GM12878 (cell line): ENCODE data around the gene PRDM2. TPM values are rescaled to one million over a fixed set of nuclear protein-coding genes. Genes with fewer than 3 reads are reported as not detected.

Experiments used
- ATAC-seq: fragments of 200-7000 bp; cut with Tn5 transposase; 3 replicates; pipeline ENCODE4 v1.9.1; 2020; ENCODE audit warnings: mild to moderate bottlenecking, moderate library complexity
- BruUV-seq: library from RNA; stranded (reverse); fragments of 400-500 nt; replicated peaks from 2 replicates; lab custom pipeline; 2021; lab: Mats Ljungman, UMichigan
- CTCF ChIA-PET: fragments of 300-600 bp; sonication (Branson Sonifier 250); formaldehyde crosslinking; extraction: SDS; loops from one replicate; lab custom pipeline; 2021; ENCODE audit warnings: inconsistent platforms; lab: Yijun Ruan, JAX
- POLR2A ChIA-PET: fragments of 350-600 bp; formaldehyde crosslinking; extraction: SDS; loops from one replicate; lab custom pipeline; 2021; ENCODE audit warnings: inconsistent platforms; lab: Charles Lee
- RAD21 ChIA-PET: fragments of 300-600 bp; sonication (Branson Sonifier 250); formaldehyde crosslinking; loops from one replicate; lab custom pipeline; 2023; ENCODE audit warnings: antibody characterized with exemption; ENCODE audit not compliant: unreplicated experiment; lab: Charles Lee
- SMC1A ChIA-PET: fragments of 300-600 bp; sonication (Branson Sonifier 250); formaldehyde crosslinking; loops from one replicate; lab custom pipeline; 2023; ENCODE audit not compliant: unreplicated experiment, uncharacterized antibody; lab: Charles Lee
- DNase-seq: peaks from one replicate; pipeline ENCODE4 v3.0.0-alpha.2; 2011; ENCODE audit warnings: low read depth, low spot score
- FAIRE-seq: peaks from 3 replicates; lab custom pipeline; 2011; peaks lifted over from hg19 to GRCh38; lab: Jason Lieb, UNC
- H2AFZ ChIP-seq: 2 replicates; pipeline ENCODE4 v1.6.0; 2011; ENCODE audit warnings: low read depth, low read length, control low read depth; ENCODE audit not compliant: control insufficient read depth
- H3K27ac ChIP-seq: 2 replicates; pipeline ENCODE4 v1.5.1; 2011; ENCODE audit warnings: control low read depth; ENCODE audit not compliant: control insufficient read depth, insufficient read depth
- H3K27me3 ChIP-seq, 2 experiments: replicated peaks in 1 of 2; 2 replicates each; pipeline versions ENCODE4 v1.6.0 to v1.6.1; 2011; ENCODE audit warnings: low read length in 1 of 2; ENCODE audit not compliant: control insufficient read depth in 2 of 2, insufficient read depth in 2 of 2
- H3K36me3 ChIP-seq, 2 experiments: 2 replicates each; pipeline ENCODE4 v1.5.1; 2011; ENCODE audit warnings: low read length in 1 of 2; ENCODE audit not compliant: control insufficient read depth in 2 of 2, insufficient read depth in 2 of 2
- H3K4me1 ChIP-seq: 2 replicates; pipeline ENCODE4 v1.6.1; 2011; ENCODE audit warnings: mild to moderate bottlenecking, low read length, moderate library complexity, mixed read lengths; ENCODE audit not compliant: control insufficient read depth, insufficient read depth
- H3K4me2 ChIP-seq: 2 replicates; pipeline ENCODE4 v1.6.0; 2011; ENCODE audit warnings: control low read depth; ENCODE audit not compliant: control insufficient read depth, insufficient read depth
- H3K4me3 ChIP-seq: fragments of 200-600 bp; sonication (generic); 2 replicates; pipeline ENCODE4 v1.5.1; 2016
- H3K79me2 ChIP-seq: 2 replicates; pipeline ENCODE4 v1.6.0; 2011; ENCODE audit warnings: low read length; ENCODE audit not compliant: control insufficient read depth, insufficient read depth
- H3K9ac ChIP-seq: 2 replicates; pipeline ENCODE4 v1.8.0; 2011; ENCODE audit warnings: low read length, control low read depth, mixed read lengths; ENCODE audit not compliant: control insufficient read depth, insufficient read depth
- H3K9me3 ChIP-seq: replicated peaks from 3 replicates; pipeline ENCODE4 v1.5.1; 2011; ENCODE audit warnings: mild to moderate bottlenecking, low read length; ENCODE audit not compliant: control insufficient read depth, insufficient read depth
- H4K20me1 ChIP-seq: 2 replicates; pipeline ENCODE4 v1.6.0; 2011; ENCODE audit not compliant: control insufficient read depth, insufficient read depth
- BCLAF1 ChIP-seq: fragments of 450-650 bp; IDR thresholded peaks from 2 replicates; pipeline ENCODE4 v1.6.1; 2017; ENCODE audit warnings: antibody characterized with exemption, mild to moderate bottlenecking, moderate library complexity
- CHD1 ChIP-seq: IDR thresholded peaks from 2 replicates; pipeline ENCODE4 v1.6.1; 2012; ENCODE audit warnings: low read depth, low read length, improper control_type of control experiment
- CHD4 ChIP-seq: fragments of 200-600 bp; sonication (generic); IDR thresholded peaks from 2 replicates; pipeline ENCODE4 v1.6.1; 2016; ENCODE audit warnings: mild to moderate bottlenecking
- CTCF ChIP-seq, 3 experiments: IDR thresholded peaks in 2 of 3; conservative IDR thresholded peaks in 1 of 3; 2 replicates each; pipeline ENCODE4 v1.5.1; 2011; ENCODE audit warnings: low read depth in 3 of 3, low read length in 3 of 3, mild to moderate bottlenecking in 3 of 3, control low read depth in 2 of 3, moderate library complexity in 2 of 3, inconsistent platforms in 1 of 3, mixed read lengths in 1 of 3; ENCODE audit not compliant: control insufficient read depth in 2 of 3, insufficient read depth in 1 of 3; ENCODE audit errors: extremely low read depth in 1 of 3
- EED ChIP-seq: sonication (generic); IDR thresholded peaks from 2 replicates; pipeline ENCODE4 v1.6.1; 2016; ENCODE audit warnings: antibody characterized with exemption, low read depth
- HDAC2 ChIP-seq: fragments of 200-600 bp; sonication (generic); IDR thresholded peaks from 2 replicates; pipeline ENCODE4 v1.6.1; 2017
- IKZF2 ChIP-seq, 2 experiments: fragments of 450-650 bp; IDR thresholded peaks; 2 replicates each; pipeline ENCODE4 v1.6.1; 2017; ENCODE audit warnings: mild to moderate bottlenecking in 2 of 2, moderate library complexity in 2 of 2
- IRF4 ChIP-seq: IDR thresholded peaks from 2 replicates; pipeline ENCODE4 v1.6.1; 2011; ENCODE audit warnings: low read depth, low read length
- MEF2A ChIP-seq: IDR thresholded peaks from 2 replicates; pipeline ENCODE4 v1.6.1; 2011; ENCODE audit warnings: low read depth, mild to moderate bottlenecking, low read length, moderate library complexity; ENCODE audit not compliant: insufficient read depth
- POLR2AphosphoS2 ChIP-seq: IDR thresholded peaks from 2 replicates; pipeline ENCODE4 v1.6.1; 2011; ENCODE audit warnings: low read depth, mild to moderate bottlenecking, low read length, improper control_type of control experiment, moderate library complexity
- RAD21 ChIP-seq: IDR thresholded peaks from 2 replicates; pipeline ENCODE4 v1.6.1; 2011; ENCODE audit warnings: mild to moderate bottlenecking, low read depth, low read length, moderate library complexity; ENCODE audit not compliant: insufficient read depth
- SKIL ChIP-seq: fragments of 450-650 bp; IDR thresholded peaks from 2 replicates; pipeline ENCODE4 v1.6.1; 2017; ENCODE audit warnings: mild to moderate bottlenecking, low read depth, inconsistent platforms; ENCODE audit not compliant: poor library complexity, severe bottlenecking
- SMARCA5 ChIP-seq: fragments of 450-650 bp; IDR thresholded peaks from 2 replicates; pipeline ENCODE4 v1.6.1; 2017; ENCODE audit warnings: mild to moderate bottlenecking
- SMC3 ChIP-seq: IDR thresholded peaks from 2 replicates; pipeline ENCODE4 v1.6.1; 2011; ENCODE audit warnings: low read length, improper control_type of control experiment, borderline replicate concordance
- SPI1 ChIP-seq: IDR thresholded peaks from 2 replicates; pipeline ENCODE4 v1.6.1; 2011; ENCODE audit warnings: low read depth, mild to moderate bottlenecking, low read length, moderate library complexity, borderline replicate concordance; ENCODE audit not compliant: insufficient read depth
- SREBF2 ChIP-seq: IDR thresholded peaks from 2 replicates; pipeline ENCODE4 v1.6.1; 2012; ENCODE audit warnings: mild to moderate bottlenecking, low read length
- ZSCAN29 ChIP-seq: fragments of 450-650 bp; IDR thresholded peaks from 2 replicates; pipeline ENCODE4 v1.6.1; 2017; ENCODE audit warnings: mild to moderate bottlenecking, moderate library complexity
- WGBS: methylation state at CpG from one replicate; pipeline ENCODE4 v1.1.6; 2016; ENCODE audit warnings: low lambda C conversion rate; ENCODE audit not compliant: insufficient replicate concordance, insufficient coverage; ENCODE audit errors: missing lambda C conversion rate; 5-methylcytosine and 5-hydroxymethylcytosine counted together
- in situ Hi-C: fragments of 300-500 bp; cut with MboI; formaldehyde crosslinking; loops from 9 replicates; pipeline ENCODE4 v1.14.3; 2018; ENCODE audit warnings: mixed read lengths
- intact Hi-C: fragments of 100-400 bp; cut with micrococcal nuclease; formaldehyde crosslinking; loops from one replicate; pipeline ENCODE4 v1.14.2; 2022; ENCODE audit not compliant: unreplicated experiment
- polyA plus RNA-seq, 11 experiments: library from polyadenylated mRNA; depleted of rRNA in 4 of 11; unstranded in 6 of 11; stranded (reverse) in 5 of 11; fragments of >200 nt; fragmentation: Nextera tagmentation in 4 of 11; fragmentation: Illumina TruSeq in 1 of 11; extraction: Ambion mirVana in 4 of 11; extraction: Trizol in 1 of 11; gene quantifications; 1 replicate in 1 of 11; 2 replicates in 10 of 11; pipeline versions ENCODE4 v1.2.1 to v1.2.3, GENCODE V29; 2011 to 2016; ENCODE audit warnings: inconsistent platforms in 2 of 11, missing spikeins in 2 of 11, low read depth in 1 of 11
- total RNA-seq, 4 experiments: library from RNA; depleted of rRNA in 3 of 4; stranded (reverse); fragments of >200 nt in 3 of 4; fragmentation: Illumina TruSeq in 1 of 4; extraction: Trizol in 1 of 4; gene quantifications; 2 replicates each; pipeline versions ENCODE4 v1.2.1 to v1.2.3, GENCODE V29; 2013 to 2021

PRDM2 gene
- total and polyA plus RNA-seq, 10 of the 15 experiments (the other 5 are each of a cell fraction or from before 2014, with no cell fraction given): 8.4 to 45.1 (median 23.5) TPM

GRCh38 chr1:13725714-13726175, 25.8 kb downstream of the PRDM2 start:
- Histone ChIP-seq H3K79me2 (peaks cover 82% of the 10 kb centered on the region), H3K4me2 (peak overlapping the region; percentile 41), H3K27ac (peak overlapping the region; percentile 27), H2AFZ (no peak overlapping the region; the same call in 1 of the 2 replicates), H3K4me1 (peaks cover 42% of the 10 kb centered on the region), H3K9me3 (no peaks in the 10 kb centered on the region), H3K4me3 (no peak overlapping the region)
- in situ Hi-C loops (loop anchor here (5.0 to 25.0 kb wide), 2 partner anchors 58 to 1563 kb away; partner anchors contain the start of gene TNFRSF1B), intact Hi-C loops (loop anchor here (1.0 kb wide), 1 partner anchor 60 kb away; no protein-coding TSS in a partner anchor)
- no TSS peak for BruUV-seq
- ChIA-PET SMC1A (interaction anchor here (0.9 to 18.4 kb wide), 12 partner anchors 16 to 60 kb away, joined by 3 to 425 read pairs (median 8); no protein-coding TSS in a partner anchor), RAD21 (interaction anchor here (0.8 to 21.9 kb wide), 10 partner anchors 17 to 68 kb away, joined by 3 to 367 read pairs (median 5); no protein-coding TSS in a partner anchor), CTCF (interaction anchor here (0.6 to 11.2 kb wide), 25 partner anchors 9 to 233 kb away, joined by 3 to 212 read pairs (median 4); no protein-coding TSS in a partner anchor)
- DNase-seq: no peak
- ATAC-seq: peak; percentile 62
- no peak for FAIRE-seq
- no peak for TF ChIP-seq HDAC2
- TF ChIP-seq IRF4: no peak
- TF ChIP-seq POLR2AphosphoS2: no peak
- TF ChIP-seq IKZF2 (IDR thresholded peaks at IDR 0.05): 0 out of 4 replicates have a peak, but pooled peaks of 1 of the 2 experiments have one; percentile 24
- TF ChIP-seq RAD21: peak; percentile 77
- no peak for TF ChIP-seq SREBF2
- peak; percentile 82; the same call in 1 of the 2 replicates for TF ChIP-seq SMC3
- no peak for TF ChIP-seq ZSCAN29
- peak; percentile 60; the same call in 1 of the 2 replicates for TF ChIP-seq SMARCA5
- TF ChIP-seq CTCF (IDR thresholded peaks at IDR 0.05 in 2 of 3, conservative IDR thresholded peaks at IDR 0.05 in 1 of 3; ENCODE audit: control insufficient read depth in 2 of 3, extremely low read depth in 1 of 3, insufficient read depth in 1 of 3, low read depth in 3 of 3, low read length in 3 of 3): peak; percentile 57 to 69 (median 62); a peak in 5 of 6 replicates
- TF ChIP-seq MEF2A: no peak
- TF ChIP-seq SKIL: peak; percentile 16
- no peak for TF ChIP-seq EED
- TF ChIP-seq CHD4: no peak
- no peak for TF ChIP-seq SPI1
- TF ChIP-seq CHD1: no peak
- TF ChIP-seq BCLAF1: no peak
- TF ChIP-seq, all 136 proteins: peak for 6
- WGBS: 28% methylated on average over 4 of the region's 4 CpGs
- Histone ChIP-seq H3K9ac (no peak overlapping the region), H3K36me3 (peaks cover 4 to 8% of the 10 kb centered on the region in 2 experiments), H3K27me3 (no peaks in the 10 kb centered on the region), H4K20me1 (no peaks in the 10 kb centered on the region)
- POLR2A ChIA-PET: interaction anchor here (0.9 to 7.2 kb wide), 9 partner anchors 9 to 60 kb away, joined by 3 to 48 read pairs (median 7); no protein-coding TSS in a partner anchor
